Testis (tissue), 3 donors: ENCODE measurements around the gene CCDC188. TPM values are rescaled to one million over a fixed set of nuclear protein-coding genes. Genes with fewer than 3 reads are reported as not detected.

ENCODE experiments used
- DNase-seq: peaks from one replicate; pipeline ENCODE4 v3.0.0-alpha.2; 2019
- H3K27ac ChIP-seq, 2 donors: fragments of 200-600 bp; sonication (generic); one replicate each; pipeline ENCODE4 v1.5.1; 2019
- H3K27me3 ChIP-seq: fragments of 200-600 bp; sonication (generic); one replicate; pipeline ENCODE4 v1.5.1; 2019
- H3K36me3 ChIP-seq: fragments of 200-600 bp; sonication (generic); one replicate; pipeline ENCODE4 v1.5.1; 2017; ENCODE audit warnings: low read depth; ENCODE audit errors: missing control alignments
- H3K4me1 ChIP-seq: fragments of 200-600 bp; sonication (generic); one replicate; pipeline ENCODE4 v1.5.1; 2019
- H3K4me3 ChIP-seq, 2 donors: fragments of 200-600 bp; sonication (generic); one replicate each; pipeline ENCODE4 v1.5.1; 2017 to 2019
- H3K9me3 ChIP-seq: fragments of 200-600 bp; sonication (generic); one replicate; pipeline ENCODE4 v1.5.1; 2017
- POLR2A ChIP-seq: fragments of 450-650 bp; IDR thresholded peaks from one replicate; pipeline ENCODE4 v1.6.1; 2017; ENCODE audit warnings: antibody characterized with exemption, mild to moderate bottlenecking, moderate library complexity
- WGBS, 2 donors: methylation state at CpG; one replicate each; pipeline ENCODE4 v1.1.5; 2018; 5-methylcytosine and 5-hydroxymethylcytosine counted together
- intact Hi-C: fragments of 100-400 bp; cut with DNase I; formaldehyde crosslinking; loops from one replicate; pipeline ENCODE4 v1.15.1; 2023; ENCODE audit warnings: low total_unique reads
- polyA plus RNA-seq: library from polyadenylated mRNA; stranded (reverse); fragments of 350-450 nt; fragmentation: Illumina TruSeq; extraction: RNeasy Lipid Tissue Mini Kit (QIAGEN cat#74804); gene quantifications from one replicate; pipeline ENCODE4 v1.2.3, GENCODE V29; 2014; ENCODE audit warnings: low read depth, low replicate concordance; ENCODE audit not compliant: insufficient read depth
- total RNA-seq, 2 donors: library from RNA; depleted of rRNA; stranded (reverse); fragments of >200 nt; gene quantifications; one replicate each; pipeline ENCODE4 v1.2.3, GENCODE V29; 2016
- TF ChIP-seq, protein P1 (sequence below), 3 experiments: fragments of 450-650 bp in 2 of 3; fragments of 200-600 bp in 1 of 3; sonication (generic) in 1 of 3; IDR thresholded peaks; one replicate each; pipeline ENCODE4 v1.5.1; 2016 to 2019; ENCODE audit warnings: antibody characterized with exemption in 3 of 3, mild to moderate bottlenecking in 2 of 3, moderate library complexity in 1 of 3

The CCDC188 gene
- total and polyA plus RNA-seq, 3 donors from 2014 or later = 12.2 to 46.5 (median 33.1) TPM

DNA sequence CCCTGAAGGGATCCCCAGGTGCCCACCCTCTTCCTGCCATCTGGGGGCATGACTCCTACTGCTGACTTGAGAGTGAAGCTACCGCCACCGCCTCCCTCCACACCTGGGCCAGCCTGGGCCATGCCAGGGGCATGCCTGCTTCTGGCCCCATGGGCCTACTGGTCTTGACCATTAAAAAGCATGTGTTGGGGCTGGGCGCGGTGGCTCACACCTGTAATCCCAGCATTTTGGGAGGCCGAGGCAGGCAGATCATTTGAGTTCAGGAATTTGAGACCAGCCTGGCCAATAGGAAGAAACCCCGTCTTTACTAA is 37.7 kb upstream of the CCDC188 start:
- Histone ChIP-seq H3K36me3 (no peaks in the 10 kb centered on the region), H3K27ac (no peak overlapping the region), H3K9me3 (no peaks in the 10 kb centered on the region), H3K4me3 (no peak overlapping the region), H3K4me1 (no peaks in the 10 kb centered on the region), H3K27me3 (no peaks in the 10 kb centered on the region)
- TF ChIP-seq POLR2A = no peak
- TF ChIP-seq, protein P1, sequence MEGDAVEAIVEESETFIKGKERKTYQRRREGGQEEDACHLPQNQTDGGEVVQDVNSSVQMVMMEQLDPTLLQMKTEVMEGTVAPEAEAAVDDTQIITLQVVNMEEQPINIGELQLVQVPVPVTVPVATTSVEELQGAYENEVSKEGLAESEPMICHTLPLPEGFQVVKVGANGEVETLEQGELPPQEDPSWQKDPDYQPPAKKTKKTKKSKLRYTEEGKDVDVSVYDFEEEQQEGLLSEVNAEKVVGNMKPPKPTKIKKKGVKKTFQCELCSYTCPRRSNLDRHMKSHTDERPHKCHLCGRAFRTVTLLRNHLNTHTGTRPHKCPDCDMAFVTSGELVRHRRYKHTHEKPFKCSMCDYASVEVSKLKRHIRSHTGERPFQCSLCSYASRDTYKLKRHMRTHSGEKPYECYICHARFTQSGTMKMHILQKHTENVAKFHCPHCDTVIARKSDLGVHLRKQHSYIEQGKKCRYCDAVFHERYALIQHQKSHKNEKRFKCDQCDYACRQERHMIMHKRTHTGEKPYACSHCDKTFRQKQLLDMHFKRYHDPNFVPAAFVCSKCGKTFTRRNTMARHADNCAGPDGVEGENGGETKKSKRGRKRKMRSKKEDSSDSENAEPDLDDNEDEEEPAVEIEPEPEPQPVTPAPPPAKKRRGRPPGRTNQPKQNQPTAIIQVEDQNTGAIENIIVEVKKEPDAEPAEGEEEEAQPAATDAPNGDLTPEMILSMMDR (IDR thresholded peaks at IDR 0.05) = no peak
- WGBS, 2 donors = 94 to 97% methylated on average over 6 of the region's 6 CpGs
- no peak for DNase-seq
- intact Hi-C loops = no loop called here

DNA sequence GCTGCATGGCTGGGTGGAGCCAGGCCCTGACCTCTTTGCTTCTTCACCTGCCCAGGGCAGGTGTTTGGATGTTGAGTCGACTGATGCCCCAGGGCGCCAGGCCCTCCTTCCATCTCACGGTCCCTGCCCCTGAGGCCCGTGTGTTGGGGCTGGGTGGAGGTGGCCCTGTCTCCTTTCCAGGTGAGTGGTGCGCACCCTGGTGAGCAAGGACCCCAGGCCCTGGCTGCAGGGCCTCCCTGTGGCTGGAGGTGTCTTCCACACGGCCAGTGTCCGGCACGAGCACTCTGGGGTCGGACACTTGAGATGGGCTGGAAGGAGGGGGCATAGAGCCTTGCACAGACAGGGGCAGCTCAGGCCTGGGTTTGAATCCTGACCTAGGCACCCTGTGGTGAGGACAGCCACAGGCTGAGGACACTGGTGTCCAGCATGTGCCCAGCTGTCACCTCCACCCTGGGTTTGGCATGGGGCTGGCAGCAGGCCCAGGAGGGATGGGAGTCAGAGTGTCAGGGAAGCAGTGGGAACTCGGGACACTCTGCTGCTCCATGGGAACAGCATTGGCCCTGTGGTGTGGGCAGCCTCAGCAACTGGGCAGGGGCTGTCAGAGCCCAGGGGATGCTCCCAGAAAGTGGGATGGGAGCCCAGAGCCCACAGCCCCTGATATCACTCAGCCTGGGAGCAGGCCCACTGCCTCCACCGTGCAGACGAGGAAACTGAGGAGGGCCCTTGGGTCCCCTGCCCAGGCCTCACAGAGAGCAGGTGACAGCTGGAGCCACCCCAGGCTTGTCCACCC is 37.1 kb upstream of the CCDC188 start:
- 87 to 89% methylated on average over 4 to 12 of the region's 12 CpGs for WGBS, 2 donors
- no peak for DNase-seq
- TF ChIP-seq POLR2A = no peak
- TF ChIP-seq, protein P1 (IDR thresholded peaks at IDR 0.05) = no peak
- no peaks in the 10 kb centered on the region for H3K36me3 ChIP-seq
- H3K27me3 ChIP-seq = no peaks in the 10 kb centered on the region
- H3K4me3 ChIP-seq = no peak overlapping the region
- H3K27ac ChIP-seq = no peak overlapping the region
- no peaks in the 10 kb centered on the region for H3K9me3 ChIP-seq
- no peaks in the 10 kb centered on the region for H3K4me1 ChIP-seq
- intact Hi-C loops = no loop called here

DNA sequence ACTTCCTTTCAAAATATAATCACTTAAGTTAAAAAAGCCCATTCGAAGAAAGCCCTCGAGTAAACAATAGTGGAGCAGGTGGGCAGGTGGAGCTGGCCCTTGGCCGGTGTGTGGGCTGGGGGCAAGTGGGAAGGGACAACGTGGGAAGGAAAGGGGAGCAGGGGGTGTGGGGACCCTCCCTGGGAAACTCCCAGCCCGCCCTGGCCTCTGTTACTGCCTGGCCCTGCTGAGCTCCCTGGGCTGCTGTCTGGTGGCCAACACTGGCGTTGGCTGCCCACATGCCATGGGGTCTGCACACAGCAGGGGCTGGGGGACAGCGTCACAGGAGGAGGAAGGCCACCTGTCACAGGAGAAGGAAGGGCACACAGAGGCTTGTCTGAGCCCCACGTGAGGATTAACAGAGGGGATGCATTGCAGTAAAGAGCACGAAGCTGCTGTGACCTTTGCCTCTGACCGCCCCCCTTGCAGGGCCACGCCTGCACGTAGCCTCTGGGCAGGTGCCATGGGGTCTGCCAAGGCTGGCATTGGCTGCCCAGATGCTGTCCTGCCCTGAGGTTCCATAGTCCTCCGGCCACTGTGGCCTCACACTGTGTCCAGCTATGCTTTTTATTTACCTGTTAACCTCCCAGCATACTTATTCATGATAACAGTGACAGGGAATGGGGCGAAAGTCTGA is 36.2 kb upstream of the CCDC188 start:
- Histone ChIP-seq H3K36me3 (no peaks in the 10 kb centered on the region), H3K9me3 (no peaks in the 10 kb centered on the region), H3K27me3 (no peaks in the 10 kb centered on the region), H3K27ac (no peak overlapping the region), H3K4me1 (no peaks in the 10 kb centered on the region), H3K4me3 (no peak overlapping the region)
- intact Hi-C loops = no loop called here
- DNase-seq = no peak
- TF ChIP-seq, protein P1 (IDR thresholded peaks at IDR 0.05) = no peak
- TF ChIP-seq POLR2A = no peak
- WGBS, 2 donors = 71 to 77% methylated on average over 8 to 14 of the region's 14 CpGs

DNA sequence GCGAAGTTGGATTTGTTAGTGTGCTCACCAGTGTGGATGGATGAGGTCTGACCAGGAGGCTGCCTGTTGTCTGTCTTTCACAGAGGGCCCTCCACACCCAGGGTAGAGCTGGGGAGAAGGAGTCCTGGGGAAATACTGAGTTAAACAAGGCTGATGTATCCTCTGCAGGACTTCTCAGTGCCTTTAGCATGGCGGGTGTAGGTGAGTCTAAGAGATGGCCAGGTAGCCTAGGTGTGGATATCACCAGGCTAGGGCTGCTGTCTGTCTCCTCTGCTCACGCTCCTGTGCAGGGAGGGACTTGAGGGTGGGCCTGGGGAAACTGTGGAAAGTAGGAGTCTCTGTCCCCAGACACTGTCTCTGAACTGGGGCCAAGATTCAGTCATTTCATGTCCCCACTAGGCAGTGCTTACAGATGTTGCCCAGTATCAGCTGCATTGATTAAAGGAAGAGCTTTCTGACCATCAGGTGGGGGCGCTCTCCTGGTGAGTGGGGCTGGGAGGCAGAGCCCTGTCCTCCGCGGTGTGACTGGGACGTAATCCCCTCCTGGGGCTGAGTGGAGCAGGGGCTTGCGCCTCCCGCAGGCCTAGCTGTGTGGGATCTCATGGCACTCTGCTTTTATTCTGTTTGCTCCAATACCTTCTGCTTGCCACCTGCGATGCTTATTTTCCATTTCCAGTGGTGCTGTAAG is 35.5 kb upstream of the CCDC188 start:
- no peak for DNase-seq
- H3K36me3 ChIP-seq = no peaks in the 10 kb centered on the region
- no peak overlapping the region for H3K4me3 ChIP-seq
- no peaks in the 10 kb centered on the region for H3K4me1 ChIP-seq
- H3K27ac ChIP-seq = no peak overlapping the region
- 70 to 74% methylated on average over 10 of the region's 10 CpGs for WGBS, 2 donors
- no peaks in the 10 kb centered on the region for H3K27me3 ChIP-seq
- intact Hi-C loops = no loop called here
- no peak for TF ChIP-seq POLR2A
- TF ChIP-seq, protein P1 (IDR thresholded peaks at IDR 0.05) = no peak
- no peaks in the 10 kb centered on the region for H3K9me3 ChIP-seq
